GM12878 (cell line): ENCODE measurements around the gene MRPL38. TPM values are rescaled to one million over a fixed set of nuclear protein-coding genes. Genes with fewer than 3 reads are reported as not detected.

Experiments
- ATAC-seq: fragments of 200-7000 bp; cut with Tn5 transposase; 3 replicates; pipeline ENCODE4 v1.9.1; 2020; ENCODE audit warnings: mild to moderate bottlenecking, moderate library complexity
- BruUV-seq: library from RNA; stranded (reverse); fragments of 400-500 nt; replicated peaks from 2 replicates; lab custom pipeline; 2021; lab: Mats Ljungman, UMichigan
- CTCF ChIA-PET: fragments of 300-600 bp; sonication (Branson Sonifier 250); formaldehyde crosslinking; extraction: SDS; loops from one replicate; lab custom pipeline; 2021; ENCODE audit warnings: inconsistent platforms; lab: Yijun Ruan, JAX
- POLR2A ChIA-PET: fragments of 350-600 bp; formaldehyde crosslinking; extraction: SDS; loops from one replicate; lab custom pipeline; 2021; ENCODE audit warnings: inconsistent platforms; lab: Charles Lee
- RAD21 ChIA-PET: fragments of 300-600 bp; sonication (Branson Sonifier 250); formaldehyde crosslinking; loops from one replicate; lab custom pipeline; 2023; ENCODE audit warnings: antibody characterized with exemption; ENCODE audit not compliant: unreplicated experiment; lab: Charles Lee
- SMC1A ChIA-PET: fragments of 300-600 bp; sonication (Branson Sonifier 250); formaldehyde crosslinking; loops from one replicate; lab custom pipeline; 2023; ENCODE audit not compliant: unreplicated experiment, uncharacterized antibody; lab: Charles Lee
- DNase-seq: peaks from one replicate; pipeline ENCODE4 v3.0.0-alpha.2; 2011; ENCODE audit warnings: low read depth, low spot score
- FAIRE-seq: peaks from 3 replicates; lab custom pipeline; 2011; peaks lifted over from hg19 to GRCh38; lab: Jason Lieb, UNC
- H2AFZ ChIP-seq: 2 replicates; pipeline ENCODE4 v1.6.0; 2011; ENCODE audit warnings: low read depth, low read length, control low read depth; ENCODE audit not compliant: control insufficient read depth
- H3K27ac ChIP-seq: 2 replicates; pipeline ENCODE4 v1.5.1; 2011; ENCODE audit warnings: control low read depth; ENCODE audit not compliant: control insufficient read depth, insufficient read depth
- H3K27me3 ChIP-seq, 2 experiments: replicated peaks in 1 of 2; 2 replicates each; pipeline versions ENCODE4 v1.6.0 to v1.6.1; 2011; ENCODE audit warnings: low read length in 1 of 2; ENCODE audit not compliant: control insufficient read depth in 2 of 2, insufficient read depth in 2 of 2
- H3K36me3 ChIP-seq, 2 experiments: 2 replicates each; pipeline ENCODE4 v1.5.1; 2011; ENCODE audit warnings: low read length in 1 of 2; ENCODE audit not compliant: control insufficient read depth in 2 of 2, insufficient read depth in 2 of 2
- H3K4me1 ChIP-seq: 2 replicates; pipeline ENCODE4 v1.6.1; 2011; ENCODE audit warnings: mild to moderate bottlenecking, low read length, moderate library complexity, mixed read lengths; ENCODE audit not compliant: control insufficient read depth, insufficient read depth
- H3K4me2 ChIP-seq: 2 replicates; pipeline ENCODE4 v1.6.0; 2011; ENCODE audit warnings: control low read depth; ENCODE audit not compliant: control insufficient read depth, insufficient read depth
- H3K4me3 ChIP-seq: fragments of 200-600 bp; sonication (generic); 2 replicates; pipeline ENCODE4 v1.5.1; 2016
- H3K79me2 ChIP-seq: 2 replicates; pipeline ENCODE4 v1.6.0; 2011; ENCODE audit warnings: low read length; ENCODE audit not compliant: control insufficient read depth, insufficient read depth
- H3K9ac ChIP-seq: 2 replicates; pipeline ENCODE4 v1.8.0; 2011; ENCODE audit warnings: low read length, control low read depth, mixed read lengths; ENCODE audit not compliant: control insufficient read depth, insufficient read depth
- H3K9me3 ChIP-seq: replicated peaks from 3 replicates; pipeline ENCODE4 v1.5.1; 2011; ENCODE audit warnings: mild to moderate bottlenecking, low read length; ENCODE audit not compliant: control insufficient read depth, insufficient read depth
- H4K20me1 ChIP-seq: 2 replicates; pipeline ENCODE4 v1.6.0; 2011; ENCODE audit not compliant: control insufficient read depth, insufficient read depth
- BACH1 ChIP-seq: fragments of 450-650 bp; IDR thresholded peaks from 2 replicates; pipeline ENCODE4 v1.6.1; 2017; ENCODE audit warnings: mild to moderate bottlenecking, borderline replicate concordance
- E2F4 ChIP-seq: IDR thresholded peaks from 2 replicates; pipeline ENCODE4 v1.6.1; 2012; ENCODE audit warnings: low read depth, low read length, improper control_type of control experiment
- EED ChIP-seq: sonication (generic); IDR thresholded peaks from 2 replicates; pipeline ENCODE4 v1.6.1; 2016; ENCODE audit warnings: antibody characterized with exemption, low read depth
- EP300 ChIP-seq, 2 experiments: fragments of 150-350 bp in 1 of 2; IDR thresholded peaks; 2 replicates each; pipeline ENCODE4 v1.6.1; 2011 to 2012; ENCODE audit warnings: low read depth in 2 of 2, low read length in 2 of 2, borderline replicate concordance in 1 of 2, improper control_type of control experiment in 1 of 2, inconsistent platforms in 1 of 2; ENCODE audit not compliant: control insufficient read depth in 1 of 2
- GATAD2B ChIP-seq: fragments of 450-650 bp; conservative IDR thresholded peaks from 2 replicates; pipeline ENCODE4 v1.6.1; 2017; ENCODE audit warnings: low read depth, mild to moderate bottlenecking, moderate library complexity
- IRF4 ChIP-seq: IDR thresholded peaks from 2 replicates; pipeline ENCODE4 v1.6.1; 2011; ENCODE audit warnings: low read depth, low read length
- JUND ChIP-seq: IDR thresholded peaks from 2 replicates; pipeline ENCODE4 v1.6.1; 2012; ENCODE audit warnings: low read depth, mild to moderate bottlenecking, low read length, improper control_type of control experiment, moderate library complexity
- NFYB ChIP-seq: IDR thresholded peaks from 2 replicates; pipeline ENCODE4 v1.6.1; 2011; ENCODE audit warnings: low read depth, mild to moderate bottlenecking, low read length, improper control_type of control experiment, moderate library complexity; ENCODE audit not compliant: insufficient read depth
- POLR2A ChIP-seq: IDR thresholded peaks from 2 replicates; pipeline ENCODE4 v1.6.1; 2011; ENCODE audit warnings: low read depth, mild to moderate bottlenecking, low read length
- RB1 ChIP-seq: fragments of 450-650 bp; formaldehyde crosslinking; IDR thresholded peaks from 2 replicates; pipeline ENCODE4 v1.6.1; 2017; ENCODE audit warnings: mild to moderate bottlenecking, borderline replicate concordance
- RUNX3 ChIP-seq: IDR thresholded peaks from 2 replicates; pipeline ENCODE4 v1.6.1; 2012; ENCODE audit warnings: low read length, inconsistent platforms
- SIX5 ChIP-seq: IDR thresholded peaks from 2 replicates; pipeline ENCODE4 v1.6.1; 2011; ENCODE audit warnings: mild to moderate bottlenecking, low read depth, low read length, moderate library complexity; ENCODE audit not compliant: severe bottlenecking
- STAT3 ChIP-seq: IDR thresholded peaks from 2 replicates; pipeline ENCODE4 v1.6.1; 2011; ENCODE audit warnings: low read depth, low read length, improper control_type of control experiment
- SUZ12 ChIP-seq: fragments of 200-600 bp; sonication (generic); IDR thresholded peaks from one replicate; pipeline ENCODE4 v1.6.1; 2018; ENCODE audit warnings: antibody characterized with exemption, mild to moderate bottlenecking; ENCODE audit not compliant: unreplicated experiment
- TCF12 ChIP-seq: IDR thresholded peaks from 2 replicates; pipeline ENCODE4 v1.6.1; 2011; ENCODE audit warnings: low read depth, mild to moderate bottlenecking, low read length
- TCF3 ChIP-seq: IDR thresholded peaks from 2 replicates; pipeline ENCODE4 v1.6.1; 2012; ENCODE audit warnings: low read depth, mild to moderate bottlenecking, low read length, borderline replicate concordance; ENCODE audit not compliant: insufficient read depth
- YBX1 ChIP-seq: fragments of 450-650 bp; IDR thresholded peaks from 2 replicates; pipeline ENCODE4 v1.6.1; 2016; ENCODE audit warnings: antibody characterized with exemption
- WGBS: methylation state at CpG from one replicate; pipeline ENCODE4 v1.1.6; 2016; ENCODE audit warnings: low lambda C conversion rate; ENCODE audit not compliant: insufficient replicate concordance, insufficient coverage; ENCODE audit errors: missing lambda C conversion rate; 5-methylcytosine and 5-hydroxymethylcytosine counted together
- in situ Hi-C: fragments of 300-500 bp; cut with MboI; formaldehyde crosslinking; loops from 9 replicates; pipeline ENCODE4 v1.14.3; 2018; ENCODE audit warnings: mixed read lengths
- intact Hi-C: fragments of 100-400 bp; cut with micrococcal nuclease; formaldehyde crosslinking; loops from one replicate; pipeline ENCODE4 v1.14.2; 2022; ENCODE audit not compliant: unreplicated experiment
- polyA plus RNA-seq, 11 experiments: library from polyadenylated mRNA; depleted of rRNA in 4 of 11; unstranded in 6 of 11; stranded (reverse) in 5 of 11; fragments of >200 nt; fragmentation: Nextera tagmentation in 4 of 11; fragmentation: Illumina TruSeq in 1 of 11; extraction: Ambion mirVana in 4 of 11; extraction: Trizol in 1 of 11; gene quantifications; 1 replicate in 1 of 11; 2 replicates in 10 of 11; pipeline versions ENCODE4 v1.2.1 to v1.2.3, GENCODE V29; 2011 to 2016; ENCODE audit warnings: inconsistent platforms in 2 of 11, missing spikeins in 2 of 11, low read depth in 1 of 11
- total RNA-seq, 4 experiments: library from RNA; depleted of rRNA in 3 of 4; stranded (reverse); fragments of >200 nt in 3 of 4; fragmentation: Illumina TruSeq in 1 of 4; extraction: Trizol in 1 of 4; gene quantifications; 2 replicates each; pipeline versions ENCODE4 v1.2.1 to v1.2.3, GENCODE V29; 2013 to 2021
- TF ChIP-seq, protein P1 (sequence below): IDR thresholded peaks from 2 replicates; pipeline ENCODE4 v1.6.1; 2011; ENCODE audit warnings: borderline replicate concordance, low read depth, mild to moderate bottlenecking, moderate library complexity, low read length; ENCODE audit not compliant: insufficient read depth, poor library complexity, severe bottlenecking
- TF ChIP-seq, protein P2 (sequence below): fragments of 450-650 bp; IDR thresholded peaks from 2 replicates; pipeline ENCODE4 v1.6.1; 2016; ENCODE audit warnings: mild to moderate bottlenecking

Gene MRPL38
- total and polyA plus RNA-seq, 10 of the 15 experiments (the other 5 are each of a cell fraction or from before 2014, with no cell fraction given) = 6.6 to 205 (median 53.1) TPM

GRCh38 chr17:75941442-75941819 lies 36.7 kb upstream of the MRPL38 start (continued):
- TF ChIP-seq, protein P1, sequence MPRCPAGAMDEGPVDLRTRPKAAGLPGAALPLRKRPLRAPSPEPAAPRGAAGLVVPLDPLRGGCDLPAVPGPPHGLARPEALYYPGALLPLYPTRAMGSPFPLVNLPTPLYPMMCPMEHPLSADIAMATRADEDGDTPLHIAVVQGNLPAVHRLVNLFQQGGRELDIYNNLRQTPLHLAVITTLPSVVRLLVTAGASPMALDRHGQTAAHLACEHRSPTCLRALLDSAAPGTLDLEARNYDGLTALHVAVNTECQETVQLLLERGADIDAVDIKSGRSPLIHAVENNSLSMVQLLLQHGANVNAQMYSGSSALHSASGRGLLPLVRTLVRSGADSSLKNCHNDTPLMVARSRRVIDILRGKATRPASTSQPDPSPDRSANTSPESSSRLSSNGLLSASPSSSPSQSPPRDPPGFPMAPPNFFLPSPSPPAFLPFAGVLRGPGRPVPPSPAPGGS = no peak
- TF ChIP-seq GATAD2B (no peak), SUZ12 (no peak), EED (no peak), IRF4 (no peak), JUND (no peak), YBX1 (no peak)

GRCh38 chr17:75940727-75941441 lies 36.2 kb upstream of the MRPL38 start, which contains the start of gene FBF1:
Gene FBF1 (minus strand): TSS chr17:75941042. CDS start chr17:75938149, 2,893 bp downstream.
- ChIA-PET POLR2A (interaction anchor here (0.6 to 1.4 kb wide), 4 partner anchors 12 to 401 kb away, joined by 3 to 5 read pairs (median 4); partner anchors contain the start of genes ACOX1 and TEN1), SMC1A (interaction anchor here (1.2 to 1.4 kb wide), 3 partner anchors 36 to 70 kb away, joined by 3 to 4 read pairs (median 3); partner anchors contain the start of genes CDK3 and MRPL38), RAD21 (interaction anchor here (1.1 to 1.3 kb wide), 6 partner anchors 16 to 82 kb away, joined by 3 to 8 read pairs (median 4); partner anchors contain the start of genes ACOX1 and TEN1), CTCF (interaction anchor here (0.9 to 1.4 kb wide), 3 partner anchors 35 to 80 kb away, joined by 3 to 9 read pairs (median 5); no protein-coding TSS in a partner anchor)
- BruUV-seq = no TSS peak
- DNase-seq (peak; percentile 46), FAIRE-seq (peak; percentile 97), ATAC-seq (peak; percentile 100)
- in situ Hi-C loops (no loop called here), intact Hi-C loops (loop anchor here (5.0 kb wide), 1 partner anchor 56 kb away; no protein-coding TSS in a partner anchor)
- under 1% methylated on average over 49 of the region's 63 CpGs for WGBS
- Histone ChIP-seq H3K4me2 (peak within 1 kb of the TSS; percentile 91), H3K27ac (peak within 1 kb of the TSS; percentile 65), H3K36me3 (no peaks in the 10 kb centered on the region), H4K20me1 (no peaks in the 10 kb centered on the region), H3K27me3 (no peaks in the 10 kb centered on the region), H3K9me3 (no peaks in the 10 kb centered on the region), H3K4me3 (peak within 1 kb of the TSS; percentile 85), H3K79me2 (no peaks in the 10 kb centered on the region), H3K4me1 (no peaks in the 10 kb centered on the region), H2AFZ (peak within 1 kb of the TSS; percentile 96), H3K9ac (peak within 1 kb of the TSS; percentile 85)
- TF ChIP-seq NFYB (no peak), RB1 (peak; percentile 92; the same call in 1 of the 2 replicates), TCF3 (0 out of 2 replicates have a peak, but pooled peaks have one; percentile 34), STAT3 (no peak), E2F4 (peak; percentile 75), RUNX3 (no peak), POLR2A (peak; percentile 94), TCF12 (peak; percentile 54; the same call in 1 of the 2 replicates), BACH1 (0 out of 2 replicates have a peak, but pooled peaks have one; percentile 49), EP300 (IDR thresholded peaks at IDR 0.05; ENCODE audit: borderline replicate concordance in 1 of 2, control insufficient read depth in 1 of 2, low read depth in 2 of 2, low read length in 2 of 2) (no peak), SIX5 (peak; percentile 85)
- TF ChIP-seq, protein P2, sequence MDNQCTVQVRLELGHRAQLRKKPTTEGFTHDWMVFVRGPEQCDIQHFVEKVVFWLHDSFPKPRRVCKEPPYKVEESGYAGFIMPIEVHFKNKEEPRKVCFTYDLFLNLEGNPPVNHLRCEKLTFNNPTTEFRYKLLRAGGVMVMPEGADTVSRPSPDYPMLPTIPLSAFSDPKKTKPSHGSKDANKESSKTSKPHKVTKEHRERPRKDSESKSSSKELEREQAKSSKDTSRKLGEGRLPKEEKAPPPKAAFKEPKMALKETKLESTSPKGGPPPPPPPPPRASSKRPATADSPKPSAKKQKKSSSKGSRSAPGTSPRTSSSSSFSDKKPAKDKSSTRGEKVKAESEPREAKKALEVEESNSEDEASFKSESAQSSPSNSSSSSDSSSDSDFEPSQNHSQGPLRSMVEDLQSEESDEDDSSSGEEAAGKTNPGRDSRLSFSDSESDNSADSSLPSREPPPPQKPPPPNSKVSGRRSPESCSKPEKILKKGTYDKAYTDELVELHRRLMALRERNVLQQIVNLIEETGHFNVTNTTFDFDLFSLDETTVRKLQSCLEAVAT = no peak
